H7 (cell line): ENCODE results near the gene BRD3. TPM values are rescaled to one million over a fixed set of nuclear protein-coding genes. Genes with fewer than 3 reads are reported as not detected.

Experiments used
- DNase-seq: peaks from one replicate; pipeline ENCODE4 v3.0.0; 2012
- H3K27me3 ChIP-seq: 2 replicates; pipeline ENCODE4 v1.6.0; 2011; ENCODE audit warnings: mild to moderate bottlenecking, low read length; ENCODE audit not compliant: control insufficient read depth, insufficient read depth
- H3K36me3 ChIP-seq: replicated peaks from 2 replicates; pipeline ENCODE4 v1.5.1; 2011; ENCODE audit warnings: low read length; ENCODE audit not compliant: control insufficient read depth, insufficient read depth
- H3K4me3 ChIP-seq: 2 replicates; pipeline ENCODE4 v1.5.1; 2011; ENCODE audit warnings: low read depth, mild to moderate bottlenecking, control low read depth, low read length, moderate library complexity; ENCODE audit not compliant: insufficient read depth
- total RNA-seq: library from RNA; depleted of rRNA; stranded (reverse); fragments of >200 nt; shearing (Covaris generic); gene quantifications from 2 replicates; pipeline ENCODE4 v1.2.3, GENCODE V29; 2014

Gene BRD3
- total RNA-seq, 1 experiment from 2014 or later: 9.4 TPM

- no peak for DNase-seq
Measured at GRCh38 chr9:134029248-134030226, 38.3 kb downstream of the BRD3 start.

DNA sequence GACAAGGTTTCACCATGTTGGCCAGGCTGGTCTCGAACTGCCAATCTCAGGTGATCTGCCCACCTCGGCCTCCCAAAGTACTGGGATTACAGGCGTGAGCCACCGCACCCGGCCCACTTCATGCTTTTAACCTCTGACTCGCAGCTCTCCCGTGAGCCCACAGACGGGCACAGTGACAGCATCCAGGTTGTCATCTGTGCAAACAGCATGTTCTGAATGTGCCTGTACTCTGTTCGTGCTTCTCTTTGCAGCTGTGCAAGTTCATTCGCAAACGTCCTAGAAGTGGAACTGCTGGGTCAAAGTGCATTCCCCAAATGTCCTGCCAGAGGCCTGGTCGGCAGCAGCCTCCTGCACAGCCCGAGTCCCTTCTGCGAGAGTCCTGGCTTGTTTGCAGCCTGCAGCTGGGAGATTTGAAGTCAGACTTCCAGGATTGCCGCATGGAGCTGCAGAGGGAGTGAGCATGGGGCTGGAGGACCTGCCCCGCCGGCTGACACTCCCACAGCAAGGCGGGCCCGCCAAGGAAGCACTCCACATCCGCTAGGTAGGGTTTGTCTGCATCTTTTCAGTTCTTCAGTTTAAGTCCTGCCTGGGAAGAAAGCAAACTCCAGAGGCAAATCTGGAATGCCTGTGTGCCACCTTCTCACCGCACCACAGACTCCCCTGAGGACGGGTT, 39.1 kb downstream of the BRD3 start:
- H3K36me3 ChIP-seq: peaks cover 11% of the 10 kb centered on the region
- DNase-seq: no peak
- H3K4me3 ChIP-seq: no peak overlapping the region
- H3K27me3 ChIP-seq: no peaks in the 10 kb centered on the region

More at GRCh38 chr9:134029248-134030226, 38.3 kb downstream of the BRD3 start:
- H3K36me3 ChIP-seq: peaks cover 19% of the 10 kb centered on the region
- no peaks in the 10 kb centered on the region for H3K27me3 ChIP-seq
- no peak overlapping the region for H3K4me3 ChIP-seq

- no peak for DNase-seq
- H3K4me3 ChIP-seq: no peak overlapping the region
- peaks cover 7% of the 10 kb centered on the region for H3K36me3 ChIP-seq
- H3K27me3 ChIP-seq: no peaks in the 10 kb centered on the region
Measured at GRCh38 chr9:134028076-134028475, 39.8 kb downstream of the BRD3 start.

DNA sequence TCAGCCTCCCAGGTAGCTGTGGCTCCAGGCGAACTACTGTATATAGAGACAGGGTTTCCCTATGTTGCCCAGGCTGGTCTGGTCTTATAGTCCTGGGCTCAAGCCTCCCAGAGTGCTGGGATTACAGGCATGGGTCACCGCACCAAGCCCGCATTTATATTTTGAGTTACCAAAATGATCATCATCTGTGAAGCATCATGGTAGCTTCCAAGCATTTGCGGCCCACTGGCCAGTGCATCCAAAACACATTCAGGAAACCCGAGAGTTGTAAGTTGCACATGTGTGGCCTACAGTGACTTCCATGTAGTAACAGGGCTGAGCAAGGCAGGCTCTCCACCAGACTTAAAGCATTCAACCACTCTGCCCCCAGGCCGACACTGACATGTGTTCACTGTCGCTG, 40.3 kb downstream of the BRD3 start:
- H3K27me3 ChIP-seq: no peaks in the 10 kb centered on the region
- H3K4me3 ChIP-seq: no peak overlapping the region
- DNase-seq: no peak
- peaks cover 6% of the 10 kb centered on the region for H3K36me3 ChIP-seq

DNA sequence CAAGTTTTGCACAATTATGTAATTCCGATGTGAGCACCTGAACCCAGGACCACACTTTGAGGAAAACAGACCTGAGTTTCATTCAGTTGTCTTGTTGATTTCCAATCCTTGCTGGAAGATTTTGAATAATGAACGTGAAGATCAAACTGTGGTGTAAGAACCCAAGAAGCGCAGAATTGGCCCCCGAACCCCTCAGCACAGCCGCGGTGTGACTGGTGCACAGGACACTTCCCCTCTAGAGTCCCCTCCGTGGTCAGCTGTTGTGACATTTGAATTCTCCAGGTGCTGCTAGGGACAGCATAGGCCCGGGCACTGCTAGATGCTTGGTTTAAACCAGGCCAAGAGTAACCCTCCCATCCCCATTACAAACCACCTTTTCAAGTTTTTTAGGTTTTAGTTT, 40.8 kb downstream of the BRD3 start:
- H3K4me3 ChIP-seq: no peak overlapping the region
- H3K27me3 ChIP-seq: no peaks in the 10 kb centered on the region
- peaks cover 5% of the 10 kb centered on the region for H3K36me3 ChIP-seq
- no peak for DNase-seq

DNA sequence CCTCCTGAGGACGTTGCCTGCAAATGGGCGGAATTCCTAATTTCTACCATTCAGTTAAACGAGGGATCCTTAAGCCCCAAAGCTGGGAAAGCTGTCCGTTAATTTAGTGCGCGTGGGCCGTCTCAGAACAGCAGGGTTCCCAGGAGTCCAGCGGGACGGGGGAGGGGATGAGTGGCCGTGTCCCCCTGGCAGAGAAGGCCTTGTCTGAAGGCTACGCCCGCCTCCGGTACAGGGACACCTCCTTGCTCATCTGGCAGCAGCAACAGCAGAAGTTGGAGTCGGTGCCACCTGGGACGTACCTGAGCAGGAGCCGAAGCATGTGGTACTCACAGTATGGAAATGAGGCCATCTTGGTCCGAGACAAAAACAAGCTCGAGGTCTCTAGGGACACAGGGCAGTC, 41.2 kb downstream of the BRD3 start:
- no peak for DNase-seq
- H3K36me3 ChIP-seq: peaks cover 1% of the 10 kb centered on the region; the same call in 1 of the 2 replicates
- no peaks in the 10 kb centered on the region for H3K27me3 ChIP-seq
- no peak overlapping the region for H3K4me3 ChIP-seq

DNA sequence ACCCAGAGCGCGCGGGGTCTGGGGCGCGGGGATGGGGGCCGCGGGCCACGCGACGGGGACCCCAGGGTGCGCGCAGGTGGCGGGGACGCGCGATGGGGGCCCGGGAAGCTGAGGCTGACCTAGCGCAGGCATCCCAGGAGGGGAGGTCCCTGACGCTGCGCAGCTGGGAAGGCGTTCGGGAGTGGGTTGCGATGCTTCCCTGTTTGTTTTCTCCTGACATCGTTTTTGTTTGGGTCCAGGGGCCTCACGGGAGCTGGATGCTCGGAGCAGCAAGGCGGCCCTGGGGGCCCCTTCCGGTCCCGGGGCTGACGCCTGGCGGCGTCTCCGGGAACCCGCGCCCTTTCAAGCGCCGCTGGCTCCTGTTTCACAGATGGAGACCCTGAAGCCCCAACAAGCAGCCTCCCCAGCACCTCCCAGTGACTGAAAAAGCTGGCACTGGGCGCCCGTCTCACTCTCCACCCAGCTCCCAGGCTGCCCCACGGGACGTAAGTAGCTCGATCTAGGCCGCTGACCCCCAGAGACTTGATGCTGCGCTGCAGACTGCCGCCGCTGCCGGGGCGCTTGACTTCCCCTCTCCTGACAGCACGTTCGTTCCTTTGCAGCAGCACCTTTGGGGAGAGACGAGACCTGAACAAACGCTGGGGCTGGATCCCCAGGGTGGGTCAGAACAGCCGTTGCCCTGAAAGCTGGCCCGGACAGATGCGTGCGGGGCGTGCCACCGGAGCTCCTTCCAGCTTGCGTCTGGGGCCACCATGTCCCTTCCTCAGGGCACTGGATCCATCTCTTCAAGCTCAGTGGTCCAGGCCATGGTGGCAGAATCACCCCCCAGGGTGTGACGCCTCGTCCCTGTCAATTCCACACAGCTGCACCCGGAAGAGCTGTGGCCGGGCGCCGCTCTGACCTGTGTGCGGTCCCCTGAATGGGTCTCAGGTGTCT, 42.0 kb downstream of the BRD3 start:
- H3K27me3 ChIP-seq: no peaks in the 10 kb centered on the region
- 0 out of 2 replicates have a peak, but pooled peaks cover 1% of the 10 kb centered on the region for H3K36me3 ChIP-seq
- H3K4me3 ChIP-seq: peak overlapping the region; percentile 77
- DNase-seq: peak; percentile 93

- peak; percentile 98 for DNase-seq
- H3K27me3 ChIP-seq: no peaks in the 10 kb centered on the region
- H3K4me3 ChIP-seq: peak within 1 kb of the TSS; percentile 77
- H3K36me3 ChIP-seq: no peaks in the 10 kb centered on the region
Measured at GRCh38 chr9:134024828-134025605, 42.8 kb downstream of the BRD3 start, which contains the start of gene BRD3OS. Gene BRD3OS, plus strand, starts transcription at chr9:134025481. Its CDS starts 1,267 bp downstream, at chr9:134026748.

DNA sequence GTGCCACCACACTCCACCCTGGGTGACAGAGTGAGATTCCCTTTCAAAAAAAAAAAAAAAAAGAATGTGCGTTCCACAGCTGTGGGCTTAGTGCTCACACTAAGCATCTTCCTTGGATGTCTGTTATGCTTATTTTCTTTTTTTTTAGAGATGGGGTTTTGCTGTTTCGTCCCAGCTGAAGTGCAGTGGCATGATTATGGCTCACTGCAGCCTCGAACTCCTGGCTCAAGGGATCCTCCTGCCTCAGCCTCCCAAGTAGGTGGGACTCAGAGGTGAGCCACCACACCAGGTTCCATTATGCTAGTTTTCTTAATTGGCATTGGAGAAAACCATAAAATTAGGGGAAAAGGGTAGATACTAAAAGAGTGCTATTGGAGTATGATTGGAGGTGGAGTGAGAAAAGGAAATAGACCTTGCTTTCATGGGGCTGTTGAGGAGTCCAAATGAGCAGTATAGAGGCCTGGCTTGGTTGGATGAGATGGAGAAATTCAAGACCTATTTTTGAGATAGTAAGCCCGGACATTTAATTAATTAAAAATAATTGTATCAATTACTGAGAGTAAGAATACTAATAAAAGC, 43.5 kb downstream of the BRD3 start:
- Histone ChIP-seq H3K4me3 (no peak overlapping the region), H3K36me3 (no peaks in the 10 kb centered on the region), H3K27me3 (no peaks in the 10 kb centered on the region)
- no peak for DNase-seq

DNA sequence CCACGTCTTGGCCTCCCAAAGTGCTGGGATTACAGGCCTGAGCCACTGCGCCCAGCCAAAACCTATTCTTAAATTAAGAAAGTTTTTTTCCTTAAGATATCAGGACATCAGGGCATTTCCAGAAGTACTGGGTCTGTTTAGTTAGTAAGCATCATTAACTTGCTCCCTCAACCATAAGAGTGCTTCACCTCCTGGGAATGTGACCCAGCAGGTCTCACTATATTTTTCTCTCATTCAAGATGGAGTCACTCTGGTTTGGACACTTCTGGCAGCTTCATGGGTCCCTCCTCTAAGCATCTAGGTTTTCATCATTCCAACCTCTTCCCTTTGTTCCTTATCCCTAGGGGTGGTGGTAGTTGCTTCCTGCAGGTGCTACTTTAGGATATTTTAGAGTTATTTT, 52.9 kb downstream of the BRD3 start:
- Histone ChIP-seq H3K36me3 (no peaks in the 10 kb centered on the region), H3K4me3 (no peak overlapping the region), H3K27me3 (no peaks in the 10 kb centered on the region)
- no peak for DNase-seq

DNA sequence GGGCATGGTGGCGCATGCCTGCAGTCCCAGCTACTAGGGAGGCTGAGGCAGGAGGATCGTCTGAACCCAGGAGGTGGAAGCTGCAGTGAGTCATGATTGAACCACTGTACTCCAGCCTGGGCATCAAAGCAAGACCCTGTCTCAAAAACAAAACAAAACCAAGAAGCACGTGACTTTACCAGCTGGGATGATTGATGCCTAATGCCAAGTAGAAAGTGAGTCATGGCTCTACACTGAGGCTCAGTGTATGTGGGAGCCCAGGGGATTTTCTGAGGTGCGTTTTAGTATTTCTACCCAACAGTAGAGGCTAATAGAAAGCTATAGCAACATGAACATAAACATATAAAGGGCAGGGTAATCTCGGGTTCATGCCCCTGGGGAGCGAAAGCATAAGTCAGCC, 56.4 kb downstream of the BRD3 start:
- Histone ChIP-seq H3K27me3 (no peaks in the 10 kb centered on the region), H3K36me3 (no peaks in the 10 kb centered on the region), H3K4me3 (no peak overlapping the region)
- DNase-seq: no peak

GRCh38 chr9:134010310-134011173, 57.3 kb downstream of the BRD3 start:
- Histone ChIP-seq H3K36me3 (no peaks in the 10 kb centered on the region), H3K4me3 (no peak overlapping the region), H3K27me3 (no peaks in the 10 kb centered on the region)
- DNase-seq: no peak
